Neural cell (in vitro differentiated cells): ENCODE data around the gene LIN7B.

ENCODE experiments used
- CTCF ChIP-seq: fragments of 450-650 bp; IDR thresholded peaks from 2 replicates; pipeline ENCODE4 v1.5.1; 2014; ENCODE audit warnings: antibody characterized with exemption, mild to moderate bottlenecking, moderate library complexity; ENCODE audit not compliant: poor library complexity, severe bottlenecking
- EP300 ChIP-seq: fragments of 450-650 bp; conservative IDR thresholded peaks from 2 replicates; pipeline ENCODE4 v1.6.1; 2014; ENCODE audit warnings: antibody characterized with exemption, mild to moderate bottlenecking, moderate library complexity; ENCODE audit not compliant: poor library complexity, severe bottlenecking
- EZH2 ChIP-seq: fragments of 200-600, 300-800 bp; shearing (Covaris generic), sonication (generic); IDR thresholded peaks from 2 replicates; pipeline ENCODE4 v1.6.1; 2014; ENCODE audit warnings: antibody characterized with exemption, low read length, borderline replicate concordance, mild to moderate bottlenecking; ENCODE audit not compliant: insufficient read depth, poor library complexity, severe bottlenecking
- MXI1 ChIP-seq: fragments of 450-650 bp; conservative IDR thresholded peaks from 2 replicates; pipeline ENCODE4 v1.6.1; 2014; ENCODE audit warnings: antibody characterized with exemption, mild to moderate bottlenecking; ENCODE audit not compliant: poor library complexity, severe bottlenecking
- POLR2AphosphoS5 ChIP-seq: IDR thresholded peaks from 2 replicates; pipeline ENCODE4 v1.6.1; 2012
- REST ChIP-seq: IDR thresholded peaks from 2 replicates; pipeline ENCODE4 v1.6.1; 2012; ENCODE audit warnings: borderline replicate concordance
- SMC3 ChIP-seq: fragments of 450-650 bp; conservative IDR thresholded peaks from 2 replicates; pipeline ENCODE4 v1.6.1; 2014; ENCODE audit warnings: antibody characterized with exemption, mild to moderate bottlenecking, moderate library complexity; ENCODE audit not compliant: poor library complexity
- TAF1 ChIP-seq: IDR thresholded peaks from 2 replicates; pipeline ENCODE4 v1.6.1; 2012; ENCODE audit warnings: low read depth

- TF ChIP-seq SMC3: no peak
- TF ChIP-seq CTCF: no peak
- TF ChIP-seq REST: no peak
- no peak for TF ChIP-seq MXI1
- no peak for TF ChIP-seq EZH2
- no peak for TF ChIP-seq POLR2AphosphoS5
- no peak for TF ChIP-seq TAF1
- TF ChIP-seq EP300: no peak
These were observed 33.8 kb upstream of the LIN7B start for GRCh38 chr19:49080392-49080791.
